GM10266 (cell line): ENCODE results near the gene LRGUK.

Source experiments
- DNase-seq: peaks from one replicate; pipeline ENCODE4 v3.0.0; 2012; ENCODE audit errors: extremely low spot score
- CTCF ChIP-seq: IDR thresholded peaks from 2 replicates; pipeline ENCODE4 v1.5.1; 2012; ENCODE audit warnings: mild to moderate bottlenecking, low read depth; ENCODE audit not compliant: control insufficient read depth, insufficient read depth; ENCODE audit errors: missing control alignments

LRGUK gene

GRCh38 chr7:134174795-134175261 is 47.7 kb downstream of the LRGUK start:
- peak; percentile 43 for DNase-seq
- no peak for TF ChIP-seq CTCF

- no peak for TF ChIP-seq CTCF
- no peak for DNase-seq
These were observed 48.3 kb downstream of the LRGUK start for GRCh38 chr7:134175334-134176036.

GRCh38 chr7:134176037-134176350 is 48.9 kb downstream of the LRGUK start:
- no peak for TF ChIP-seq CTCF
- DNase-seq, result no peak

GRCh38 chr7:134179036-134180011 is 52.2 kb downstream of the LRGUK start:
- TF ChIP-seq CTCF, result no peak

GRCh38 chr7:134180376-134180775 is 53.2 kb downstream of the LRGUK start:
- DNase-seq, result no peak
- TF ChIP-seq CTCF, result no peak

More at GRCh38 chr7:134179036-134180011, 52.2 kb downstream of the LRGUK start:
- DNase-seq, result no peak

- DNase-seq, result no peak
- no peak for TF ChIP-seq CTCF
These were observed 54.9 kb downstream of the LRGUK start for GRCh38 chr7:134182078-134182477.

GRCh38 chr7:134184767-134185166 is 57.6 kb downstream of the LRGUK start:
- no peak for TF ChIP-seq CTCF
- DNase-seq, result no peak
